Mucosa of stomach (tissue), 1 donor: ENCODE data around the gene TBC1D2B.
"Not testable (repeated sequence)": the region's sequence is repeated elsewhere in the genome, so short reads cannot be mapped to it uniquely, and the experiment has no call there.

Experiments used
- H3K27me3 ChIP-seq: one replicate; pipeline ENCODE4 v1.7.0; 2013; ENCODE audit warnings: mild to moderate bottlenecking, low read length; ENCODE audit not compliant: control insufficient read depth, insufficient read depth
- H3K36me3 ChIP-seq: one replicate; pipeline ENCODE4 v1.7.0; 2013; ENCODE audit warnings: low read length; ENCODE audit not compliant: control insufficient read depth, insufficient read depth
- H3K4me1 ChIP-seq: one replicate; pipeline ENCODE4 v1.7.0; 2013; ENCODE audit warnings: mild to moderate bottlenecking, low read length; ENCODE audit not compliant: control insufficient read depth, insufficient read depth
- H3K4me3 ChIP-seq: one replicate; pipeline ENCODE4 v1.7.0; 2013; ENCODE audit warnings: low read length
- H3K9ac ChIP-seq: one replicate; pipeline ENCODE4 v1.7.0; 2013; ENCODE audit warnings: mild to moderate bottlenecking, low read length, moderate library complexity
- H3K9me3 ChIP-seq: one replicate; pipeline ENCODE4 v1.7.0; 2013; ENCODE audit warnings: mild to moderate bottlenecking, low read length, moderate library complexity; ENCODE audit not compliant: control insufficient read depth
- donor health status: Pancreatic carcinoma.

The TBC1D2B gene

GRCh38 chr15:78000091-78000926, 77.2 kb downstream of the TBC1D2B start:
- Histone ChIP-seq H3K9ac (peak overlapping the region; percentile 40), H3K4me3 (no peak overlapping the region), H3K4me1 (peaks cover 28% of the 10 kb centered on the region), H3K36me3 (peaks cover 21% of the 10 kb centered on the region), H3K27me3 (no peaks in the 10 kb centered on the region), H3K9me3 (no peaks in the 10 kb centered on the region)

- peaks cover 26% of the 10 kb centered on the region for H3K4me1 ChIP-seq
- peaks cover 21% of the 10 kb centered on the region for H3K36me3 ChIP-seq
- H3K9ac ChIP-seq: no peak overlapping the region
- no peaks in the 10 kb centered on the region for H3K27me3 ChIP-seq
- no peak overlapping the region for H3K4me3 ChIP-seq
- no peaks in the 10 kb centered on the region for H3K9me3 ChIP-seq
These were observed 78.0 kb downstream of the TBC1D2B start for GRCh38 chr15:77999486-77999885.

GRCh38 chr15:77998592-77998991, 78.9 kb downstream of the TBC1D2B start:
- H3K36me3 ChIP-seq: peaks cover 21% of the 10 kb centered on the region
- H3K4me3 ChIP-seq: no peak overlapping the region
- H3K9ac ChIP-seq: no peak overlapping the region
- no peaks in the 10 kb centered on the region for H3K9me3 ChIP-seq
- no peaks in the 10 kb centered on the region for H3K27me3 ChIP-seq
- peaks cover 33% of the 10 kb centered on the region for H3K4me1 ChIP-seq

GRCh38 chr15:77997761-77998554, 79.6 kb downstream of the TBC1D2B start:
- peaks cover 15% of the 10 kb centered on the region for H3K36me3 ChIP-seq
- H3K27me3 ChIP-seq, H3K9ac ChIP-seq, H3K9me3 ChIP-seq, H3K4me3 ChIP-seq: not testable (repeated sequence)
- peaks cover 34% of the 10 kb centered on the region for H3K4me1 ChIP-seq

- H3K36me3 ChIP-seq, H3K9ac ChIP-seq, H3K9me3 ChIP-seq, H3K27me3 ChIP-seq, H3K4me3 ChIP-seq: not testable (repeated sequence)
- peaks cover 38% of the 10 kb centered on the region for H3K4me1 ChIP-seq
These were observed 80.3 kb downstream of the TBC1D2B start for GRCh38 chr15:77997221-77997620.

DNA sequence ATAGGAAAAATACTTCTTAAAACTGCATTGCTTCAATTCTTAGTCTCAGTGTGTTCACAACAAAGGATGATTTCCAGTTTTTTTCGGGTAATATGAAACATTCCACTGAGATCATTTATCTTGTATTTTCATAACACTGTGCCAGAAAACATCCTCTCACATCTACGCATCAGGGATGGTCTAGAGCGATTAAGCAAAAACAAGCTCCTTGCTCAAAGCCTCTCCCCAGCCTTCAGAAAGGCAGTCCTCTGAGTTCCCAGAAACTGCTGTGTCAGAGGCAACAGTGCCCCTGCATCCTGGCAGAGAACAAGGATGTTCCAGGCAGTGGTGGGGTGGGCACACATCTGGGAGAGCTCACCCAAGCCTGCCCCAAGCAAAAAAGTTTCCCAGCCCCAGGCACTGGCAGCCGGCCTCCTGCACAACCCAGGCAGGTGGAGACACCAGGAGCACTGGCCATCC, 80.8 kb downstream of the TBC1D2B start:
- not testable (repeated sequence) for H3K27me3 ChIP-seq, H3K4me3 ChIP-seq, H3K9ac ChIP-seq, H3K9me3 ChIP-seq, H3K36me3 ChIP-seq
- H3K4me1 ChIP-seq: peaks cover 43% of the 10 kb centered on the region

- not testable (repeated sequence) for H3K4me3 ChIP-seq, H3K36me3 ChIP-seq, H3K27me3 ChIP-seq, H3K9me3 ChIP-seq, H3K9ac ChIP-seq
- H3K4me1 ChIP-seq: peaks cover 48% of the 10 kb centered on the region
These were observed 81.3 kb downstream of the TBC1D2B start for GRCh38 chr15:77996226-77996625.

GRCh38 chr15:77995537-77995918, 82.0 kb downstream of the TBC1D2B start:
- H3K9me3 ChIP-seq, H3K9ac ChIP-seq, H3K27me3 ChIP-seq, H3K4me3 ChIP-seq, H3K36me3 ChIP-seq: not testable (repeated sequence)
- H3K4me1 ChIP-seq: peaks cover 50% of the 10 kb centered on the region

DNA sequence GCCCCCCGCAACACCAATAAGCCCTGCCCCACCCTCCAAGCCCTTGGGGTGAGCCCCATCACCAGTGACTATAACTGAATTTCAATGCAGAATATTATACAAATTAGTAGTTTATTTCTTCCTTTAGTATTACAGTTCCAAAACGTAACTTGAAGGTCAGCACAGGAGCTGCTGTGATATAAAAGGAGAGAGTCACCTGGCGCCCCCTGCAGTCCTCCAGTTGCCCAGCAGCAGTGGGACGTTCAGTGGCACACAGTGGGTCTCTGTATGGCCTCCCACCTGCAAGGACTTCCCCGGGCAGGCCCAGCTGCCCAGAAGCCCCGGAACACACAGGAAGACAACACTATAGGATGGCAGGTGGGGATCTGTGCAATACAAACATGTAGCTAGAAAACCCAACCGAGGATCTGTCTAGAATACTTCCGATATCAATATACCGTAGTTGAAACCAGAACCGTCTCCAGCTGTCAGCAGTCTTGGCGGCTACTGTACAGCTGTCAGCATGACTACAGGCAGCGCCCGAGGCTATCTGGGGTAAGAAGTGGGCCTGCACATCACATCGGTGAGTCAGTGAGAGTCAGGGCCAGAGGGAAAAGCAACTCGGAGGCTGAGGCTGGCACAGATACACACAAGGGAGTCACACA, 82.5 kb downstream of the TBC1D2B start:
- H3K4me3 ChIP-seq, H3K9me3 ChIP-seq, H3K9ac ChIP-seq, H3K36me3 ChIP-seq, H3K27me3 ChIP-seq: not testable (repeated sequence)
- peaks cover 49% of the 10 kb centered on the region for H3K4me1 ChIP-seq

DNA sequence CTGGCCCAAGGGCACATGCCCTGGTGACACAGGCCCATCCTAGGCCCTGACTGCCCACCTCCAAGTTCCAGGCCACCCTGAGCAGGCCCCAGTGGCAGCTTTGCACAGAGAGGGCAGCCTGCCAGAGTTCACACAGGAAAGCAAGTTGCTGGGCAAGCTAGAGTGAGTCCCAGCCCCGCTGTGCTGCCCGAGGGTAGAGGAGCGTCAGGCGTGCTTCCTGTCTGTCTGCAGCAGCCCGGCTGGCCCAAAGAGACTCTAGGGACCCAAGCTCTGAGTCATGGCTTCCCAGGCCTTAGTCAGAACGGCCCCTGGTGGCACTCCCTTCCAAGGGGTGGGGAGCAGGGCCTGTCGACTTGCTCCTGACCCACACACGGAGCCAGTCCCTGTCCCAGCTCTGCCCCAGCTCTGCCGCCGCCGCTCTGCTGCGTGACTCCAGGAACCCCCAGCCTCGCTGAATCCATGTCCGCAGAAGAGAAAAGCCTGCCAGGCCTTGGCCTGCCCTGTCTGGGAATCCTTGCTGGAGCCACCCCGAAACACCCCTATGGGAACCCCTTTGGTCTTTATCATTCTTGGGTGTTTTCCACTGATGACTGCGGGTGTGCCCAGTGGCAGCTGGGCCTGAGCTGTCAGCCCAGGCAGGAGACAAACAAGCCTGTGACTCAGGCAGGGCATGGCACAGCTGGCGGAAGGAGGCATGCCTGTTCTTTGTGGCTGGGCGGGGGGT, 83.4 kb downstream of the TBC1D2B start:
- H3K9ac ChIP-seq: peak overlapping the region; percentile 52
- not testable (repeated sequence) for H3K4me3 ChIP-seq, H3K27me3 ChIP-seq, H3K9me3 ChIP-seq, H3K36me3 ChIP-seq
- H3K4me1 ChIP-seq: peaks cover 44% of the 10 kb centered on the region

- Histone ChIP-seq H3K9me3 (no peaks in the 10 kb centered on the region), H3K4me1 (peaks cover 44% of the 10 kb centered on the region), H3K27me3 (no peaks in the 10 kb centered on the region), H3K36me3 (peaks cover 5% of the 10 kb centered on the region), H3K9ac (peak overlapping the region; percentile 52), H3K4me3 (no peak overlapping the region)
These were observed 84.1 kb downstream of the TBC1D2B start for GRCh38 chr15:77993374-77993911.
